Epidermal melanocyte (primary cell): ENCODE results near the gene NAT10.

Experiments used
- DNase-seq: peaks from one replicate; pipeline ENCODE4 v3.0.0; 2011; ENCODE audit warnings: low spot score; ENCODE audit not compliant: insufficient read length

The NAT10 gene

DNA sequence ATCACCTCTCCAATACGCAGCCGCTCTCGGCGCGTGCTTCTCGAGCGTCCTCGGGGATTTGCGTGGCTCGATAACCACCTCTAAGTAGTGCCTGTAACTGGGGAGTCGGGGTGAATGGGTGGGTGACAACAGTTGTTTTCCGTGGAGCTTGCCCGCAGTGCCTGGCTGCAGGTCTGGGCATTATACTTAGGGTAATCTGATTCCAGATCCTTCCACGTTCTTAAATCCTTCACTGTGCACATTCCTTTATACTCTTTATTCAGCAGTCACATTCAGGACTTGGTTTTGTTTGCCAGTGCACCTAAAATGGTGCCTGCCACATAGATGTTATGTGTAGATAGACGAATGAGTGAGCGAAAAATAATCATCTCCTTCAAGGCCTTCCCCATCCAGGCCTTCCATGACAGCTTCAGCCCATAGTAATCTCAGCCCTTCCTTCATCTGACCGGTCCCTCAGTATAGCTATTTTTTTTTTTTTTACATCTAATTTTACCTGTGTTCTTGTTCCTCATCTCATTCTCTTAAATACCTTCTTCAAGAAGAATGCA lies 602 bp downstream of the NAT10 start:
- no peak for DNase-seq

DNA sequence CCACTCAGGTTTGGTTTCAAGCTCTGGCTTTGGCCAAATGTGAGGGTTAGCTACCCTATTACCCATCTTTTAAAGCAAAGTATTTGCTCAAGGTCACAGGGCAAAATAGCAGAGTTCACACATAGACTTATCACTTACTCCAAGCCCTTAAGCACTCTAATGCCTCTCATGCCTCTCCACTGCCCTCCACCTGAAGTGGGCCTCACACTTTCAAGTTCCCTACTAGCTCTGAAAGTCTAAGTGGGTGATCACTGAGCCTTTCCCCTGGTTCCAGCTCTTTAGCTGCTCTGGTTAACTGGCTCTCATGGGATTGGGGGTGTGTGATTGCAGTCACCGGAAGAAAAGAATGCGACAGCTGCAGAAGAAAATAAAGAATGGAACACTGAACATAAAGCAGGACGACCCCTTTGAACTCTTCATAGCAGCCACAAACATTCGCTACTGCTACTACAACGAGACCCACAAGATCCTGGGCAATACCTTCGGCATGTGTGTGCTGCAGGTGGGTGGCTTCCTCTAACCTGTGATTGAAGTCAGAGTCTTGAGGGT lies 6.4 kb downstream of the NAT10 start:
- DNase-seq = no peak

DNA sequence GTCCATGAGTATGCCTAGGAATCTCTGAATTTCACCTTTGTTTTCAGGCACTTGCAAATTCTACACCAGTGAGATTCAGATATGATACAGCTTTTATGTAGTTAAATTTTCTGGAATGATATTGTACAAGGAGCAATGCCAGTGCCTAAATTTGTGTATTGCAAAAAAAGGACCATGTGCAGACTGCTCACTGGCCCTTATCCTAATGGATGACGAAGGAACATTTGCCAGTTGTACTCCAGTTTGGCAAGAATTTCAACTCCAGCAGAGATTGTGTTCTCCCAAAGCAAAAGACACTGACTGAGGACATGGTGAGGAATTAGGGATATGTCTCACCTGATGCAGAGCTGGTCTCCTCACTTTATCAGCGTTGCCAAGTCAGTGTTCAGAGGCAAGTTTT lies 8.6 kb downstream of the NAT10 start:
- DNase-seq = no peak

DNA sequence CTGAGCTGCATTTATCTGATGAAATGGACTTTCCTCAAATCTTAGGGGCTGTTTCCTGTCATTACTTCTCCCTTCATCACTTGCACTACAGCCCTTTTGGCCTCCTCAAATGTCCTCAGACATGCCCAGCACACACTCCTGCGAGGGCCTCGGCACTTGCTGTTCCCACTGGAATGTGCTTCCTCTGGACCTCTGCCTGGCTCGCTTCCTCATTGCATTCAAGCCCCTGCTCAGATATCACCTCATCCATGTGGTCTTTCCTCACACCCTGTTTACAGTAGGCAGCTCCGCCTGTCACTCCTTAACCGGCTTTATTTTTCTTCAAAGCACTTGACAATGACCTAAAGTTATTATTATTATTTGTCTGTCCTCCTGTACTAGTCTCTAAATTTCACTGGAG lies 9.0 kb downstream of the NAT10 start:
- DNase-seq = no peak

DNA sequence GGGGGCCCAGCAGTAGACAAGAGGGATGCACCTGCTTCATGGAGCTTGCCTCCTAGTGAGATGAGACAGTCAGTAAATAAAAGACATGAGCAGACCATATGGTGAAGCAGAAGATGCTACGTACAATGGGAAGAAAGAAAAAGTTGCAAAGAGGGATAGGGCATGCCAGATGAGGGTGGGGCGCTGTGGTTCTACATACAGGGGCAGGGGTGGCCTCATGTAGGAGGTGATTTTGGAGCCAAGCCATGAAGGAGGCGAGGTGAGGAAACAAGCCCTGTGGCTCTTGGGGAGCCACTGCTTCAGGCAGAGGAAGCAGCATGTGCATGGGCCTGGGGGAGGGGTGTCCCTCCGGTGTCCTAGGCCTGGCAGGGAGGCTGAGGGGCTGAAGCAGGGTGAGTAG lies 15.2 kb downstream of the NAT10 start:
- DNase-seq = no peak

- DNase-seq = no peak
These were observed 19.6 kb downstream of the NAT10 start for GRCh38 chr11:34124885-34125668.

DNA sequence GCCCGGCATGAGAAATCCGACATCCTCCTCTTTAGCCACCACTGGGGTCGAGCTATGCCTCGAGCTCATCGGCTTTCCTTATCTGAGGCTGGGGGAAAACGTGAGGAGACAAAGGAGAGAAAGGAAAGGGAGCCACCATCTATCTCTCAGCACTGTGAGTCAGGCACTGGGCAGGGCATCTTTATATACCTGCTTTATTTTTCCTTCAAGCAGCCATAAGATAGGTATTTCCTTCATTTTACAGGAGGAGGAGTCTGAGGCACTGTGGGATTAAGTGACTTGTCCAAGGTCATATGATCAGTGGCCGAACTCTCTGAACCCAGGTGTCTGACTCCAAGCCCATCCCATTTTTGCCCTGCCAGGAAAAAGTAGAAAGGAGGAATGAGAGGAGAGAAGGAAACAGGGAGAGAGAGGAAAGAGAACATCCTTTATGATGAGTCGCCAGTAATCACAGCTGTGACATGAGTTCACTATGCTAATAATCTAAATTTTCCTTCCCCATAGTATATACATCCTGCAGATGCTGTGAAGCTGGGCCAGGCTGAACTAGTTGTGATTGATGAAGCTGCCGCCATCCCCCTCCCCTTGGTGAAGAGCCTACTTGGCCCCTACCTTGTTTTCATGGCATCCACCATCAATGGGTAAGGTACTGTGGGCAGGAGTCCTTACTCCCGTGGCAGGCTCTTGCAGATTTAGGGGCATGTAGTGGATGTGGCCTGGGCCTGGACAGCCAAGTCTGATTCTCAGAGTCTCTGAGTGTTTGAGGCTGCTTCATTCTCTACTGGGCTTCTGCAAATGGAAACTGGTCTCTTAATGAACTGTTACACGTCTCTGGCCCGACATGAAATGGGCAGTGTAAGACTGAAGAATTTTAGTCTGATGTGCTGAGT lies 21.8 kb downstream of the NAT10 start:
- DNase-seq = no peak

- DNase-seq = no peak
These were observed 23.4 kb downstream of the NAT10 start for GRCh38 chr11:34128824-34129223.

DNA sequence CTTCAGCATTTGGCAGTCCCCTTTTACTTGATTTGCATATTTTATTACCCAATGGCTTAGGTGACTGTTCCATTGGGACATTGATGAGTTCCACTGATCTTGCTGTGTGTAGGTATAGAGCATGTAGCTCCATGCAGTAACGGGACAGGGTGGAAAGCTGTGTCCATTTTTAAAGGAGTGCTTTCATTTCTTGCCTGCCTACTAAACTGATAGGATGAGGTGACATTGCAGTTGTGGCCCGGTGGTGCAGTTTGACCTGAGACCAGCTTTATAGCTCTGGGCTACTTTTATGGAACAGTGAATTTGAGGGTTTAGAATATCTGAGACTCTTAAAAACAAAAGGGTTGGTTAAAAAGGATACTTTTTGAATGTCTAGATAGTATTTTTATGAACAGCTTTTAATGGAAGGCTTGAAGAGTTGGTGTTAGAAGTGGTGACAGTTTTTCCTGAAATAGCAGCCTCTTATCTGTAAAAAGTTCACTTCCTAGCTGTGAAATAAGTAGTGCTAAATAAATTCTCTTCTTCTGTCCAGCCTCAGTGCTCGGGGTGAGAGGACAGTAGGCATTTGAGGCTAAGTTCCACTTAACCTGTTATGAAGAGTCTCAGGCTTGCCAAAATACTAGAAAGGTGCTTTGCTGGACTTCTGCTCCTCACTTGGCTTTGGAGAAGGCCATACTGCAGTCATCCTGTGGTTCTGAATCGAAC lies 27.0 kb downstream of the NAT10 start:
- DNase-seq = no peak

- no peak for DNase-seq
These were observed 29.3 kb downstream of the NAT10 start for GRCh38 chr11:34134765-34135164.

- DNase-seq = no peak
These were observed 30.0 kb downstream of the NAT10 start for GRCh38 chr11:34135439-34135838.

DNA sequence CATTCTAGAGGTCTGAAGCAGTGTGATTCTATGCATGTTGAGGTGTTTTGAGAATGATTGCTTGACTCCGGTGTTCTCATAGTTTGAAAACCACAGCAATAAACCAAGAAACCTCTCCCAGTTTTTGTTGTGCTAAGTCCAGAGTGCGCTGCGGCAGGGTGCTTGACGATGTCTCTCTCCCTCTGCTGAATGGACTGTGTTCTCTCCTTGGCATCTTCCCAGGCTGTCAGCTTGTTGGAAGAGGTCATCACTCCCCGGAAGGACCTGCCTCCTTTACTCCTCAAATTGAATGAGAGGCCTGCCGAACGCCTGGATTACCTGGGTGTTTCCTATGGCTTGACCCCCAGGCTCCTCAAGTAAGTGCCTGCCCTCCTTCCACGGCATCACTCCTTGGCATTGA lies 31.0 kb downstream of the NAT10 start:
- DNase-seq = no peak

GRCh38 chr11:34139346-34139745 lies 33.9 kb downstream of the NAT10 start:
- no peak for DNase-seq

DNA sequence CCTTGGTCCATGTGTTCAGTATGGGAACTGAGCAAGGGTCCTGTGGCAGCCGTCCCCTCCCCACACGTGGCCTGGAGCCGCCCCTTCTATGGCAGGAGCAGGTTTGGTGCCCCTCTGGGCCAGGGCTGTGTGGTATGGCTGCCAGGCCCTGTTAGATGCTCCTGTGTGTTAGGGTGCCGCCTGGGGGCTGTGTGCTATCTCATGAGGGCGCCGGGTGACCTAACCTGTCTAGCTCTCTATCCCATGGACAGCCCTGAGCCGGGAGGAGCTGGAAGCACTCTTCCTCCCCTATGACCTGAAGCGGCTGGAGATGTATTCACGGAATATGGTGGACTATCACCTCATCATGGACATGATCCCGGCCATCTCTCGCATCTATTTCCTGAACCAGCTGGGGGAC lies 34.7 kb downstream of the NAT10 start:
- DNase-seq = no peak

DNA sequence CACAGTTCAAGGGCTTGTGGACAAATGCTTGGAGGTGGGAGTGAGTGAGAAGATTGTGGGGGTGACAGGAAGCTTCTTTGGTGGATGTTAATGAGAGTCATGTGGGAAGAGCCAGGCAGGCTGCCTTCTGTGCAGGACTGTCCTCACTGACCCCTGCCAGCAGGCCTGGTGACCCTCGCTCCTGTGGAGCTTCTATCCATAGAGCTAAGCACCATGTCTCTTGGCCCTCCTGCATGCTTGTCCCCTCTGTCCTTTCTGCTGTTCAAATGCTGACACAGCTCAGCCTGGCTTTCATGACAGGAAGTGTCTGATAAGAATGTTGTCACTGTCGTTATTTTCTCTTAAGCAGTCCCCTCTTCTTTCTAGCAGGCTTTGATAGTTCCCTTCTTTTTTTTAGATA lies 37.6 kb downstream of the NAT10 start:
- no peak for DNase-seq

- DNase-seq = no peak
These were observed 39.6 kb downstream of the NAT10 start for GRCh38 chr11:34145073-34145472.

DNA sequence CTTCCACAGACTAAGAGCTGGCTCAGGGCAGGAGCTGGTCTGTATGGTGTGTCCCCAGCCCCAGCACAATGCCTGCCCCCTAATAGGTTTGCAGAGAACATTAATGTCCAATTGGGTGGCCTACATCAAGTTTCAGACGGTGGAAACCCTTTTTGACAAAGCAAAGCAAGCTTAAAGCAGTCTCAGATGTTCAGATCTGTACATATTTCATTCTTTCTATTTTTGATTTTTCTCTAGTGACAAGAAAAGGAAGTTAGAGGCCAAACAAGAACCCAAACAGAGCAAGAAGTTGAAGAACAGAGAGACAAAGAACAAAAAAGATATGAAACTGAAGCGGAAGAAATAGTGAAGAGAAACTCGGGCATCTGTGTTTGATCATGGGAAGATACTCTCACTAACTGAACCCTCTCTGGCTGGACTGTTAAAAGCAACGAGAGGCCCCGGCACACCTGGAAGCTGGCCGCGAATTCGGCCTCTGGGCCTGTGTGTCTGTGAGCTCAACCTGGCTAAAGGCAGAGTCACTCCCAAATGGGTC lies 40.5 kb downstream of the NAT10 start:
- DNase-seq = no peak

- DNase-seq = no peak
These were observed 41.0 kb downstream of the NAT10 start for GRCh38 chr11:34146411-34146810.

GRCh38 chr11:34146866-34147265 lies 41.4 kb downstream of the NAT10 start:
- DNase-seq = no peak

DNA sequence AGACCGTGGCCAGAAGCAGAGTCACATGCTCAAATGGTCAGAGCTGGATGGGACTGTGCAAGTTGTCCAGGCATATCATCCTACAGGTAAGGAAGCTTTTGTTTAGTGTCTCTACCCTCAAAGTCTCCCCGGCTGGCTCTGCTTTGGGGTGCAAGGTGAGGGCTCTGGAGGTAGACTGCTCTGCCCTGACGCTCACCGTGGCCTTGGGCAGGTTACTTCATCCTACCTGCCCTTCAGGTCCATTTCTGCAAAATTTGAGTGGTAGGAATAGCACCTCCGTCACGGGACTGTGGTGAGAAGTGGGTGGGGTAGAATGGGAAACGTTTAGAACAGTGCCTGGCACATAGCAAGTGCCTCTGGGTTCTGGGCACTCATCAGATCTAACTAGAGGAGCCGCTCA lies 42.2 kb downstream of the NAT10 start:
- DNase-seq = no peak

DNA sequence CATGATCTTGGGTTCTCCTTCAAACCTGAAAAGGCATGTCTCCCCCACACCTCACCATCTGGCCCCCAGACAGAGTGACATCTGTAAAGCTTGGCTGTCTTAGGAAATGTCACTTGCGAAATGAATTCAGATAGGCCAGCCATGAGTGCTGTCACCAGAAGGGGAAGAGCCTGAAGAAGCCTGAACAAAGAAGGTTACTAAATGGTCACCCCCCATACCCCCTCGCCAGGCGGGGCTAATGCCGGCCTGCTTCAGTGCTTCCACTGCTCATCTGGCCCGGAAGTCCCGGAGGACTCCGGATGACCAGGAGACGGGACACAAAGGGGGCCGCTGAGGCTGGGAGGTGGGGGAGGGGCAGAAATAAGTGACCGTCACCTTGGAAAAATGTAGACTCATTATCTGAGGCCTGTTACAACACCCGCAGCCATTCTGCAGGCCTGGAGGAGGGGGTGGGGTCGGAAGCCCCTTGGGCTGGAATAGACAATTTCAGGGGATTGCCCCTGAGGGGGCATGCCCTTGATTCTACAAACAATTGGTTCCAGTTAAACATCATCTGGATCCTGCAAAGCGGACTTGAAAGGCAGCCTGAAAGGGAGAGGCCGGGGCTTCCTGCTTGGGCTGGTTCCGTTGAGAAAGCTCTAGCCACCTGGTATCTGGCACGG lies 43.2 kb downstream of the NAT10 start:
- DNase-seq = no peak
